VCaP (cell line): ENCODE measurements around the gene CBLB.

Source experiments
- H3K27ac ChIP-seq: fragments of 450-650 bp; 2 replicates; pipeline ENCODE4 v1.5.1; 2017
- TF ChIP-seq, protein P1 (sequence below): fragments of 450-650 bp; conservative IDR thresholded peaks from 2 replicates; pipeline ENCODE4 v1.5.1; 2017; ENCODE audit warnings: mild to moderate bottlenecking, moderate library complexity

Gene CBLB

GRCh38 chr3:105807146-105807545, 61.7 kb downstream of the CBLB start:
- H3K27ac ChIP-seq: no peak overlapping the region
- TF ChIP-seq, protein P1, sequence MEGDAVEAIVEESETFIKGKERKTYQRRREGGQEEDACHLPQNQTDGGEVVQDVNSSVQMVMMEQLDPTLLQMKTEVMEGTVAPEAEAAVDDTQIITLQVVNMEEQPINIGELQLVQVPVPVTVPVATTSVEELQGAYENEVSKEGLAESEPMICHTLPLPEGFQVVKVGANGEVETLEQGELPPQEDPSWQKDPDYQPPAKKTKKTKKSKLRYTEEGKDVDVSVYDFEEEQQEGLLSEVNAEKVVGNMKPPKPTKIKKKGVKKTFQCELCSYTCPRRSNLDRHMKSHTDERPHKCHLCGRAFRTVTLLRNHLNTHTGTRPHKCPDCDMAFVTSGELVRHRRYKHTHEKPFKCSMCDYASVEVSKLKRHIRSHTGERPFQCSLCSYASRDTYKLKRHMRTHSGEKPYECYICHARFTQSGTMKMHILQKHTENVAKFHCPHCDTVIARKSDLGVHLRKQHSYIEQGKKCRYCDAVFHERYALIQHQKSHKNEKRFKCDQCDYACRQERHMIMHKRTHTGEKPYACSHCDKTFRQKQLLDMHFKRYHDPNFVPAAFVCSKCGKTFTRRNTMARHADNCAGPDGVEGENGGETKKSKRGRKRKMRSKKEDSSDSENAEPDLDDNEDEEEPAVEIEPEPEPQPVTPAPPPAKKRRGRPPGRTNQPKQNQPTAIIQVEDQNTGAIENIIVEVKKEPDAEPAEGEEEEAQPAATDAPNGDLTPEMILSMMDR: no peak

- TF ChIP-seq, protein P1: no peak
- H3K27ac ChIP-seq: no peak overlapping the region
These were observed 62.5 kb downstream of the CBLB start for GRCh38 chr3:105806359-105806758.

GRCh38 chr3:105805404-105805803, 63.4 kb downstream of the CBLB start:
- H3K27ac ChIP-seq: no peak overlapping the region
- TF ChIP-seq, protein P1: no peak

DNA sequence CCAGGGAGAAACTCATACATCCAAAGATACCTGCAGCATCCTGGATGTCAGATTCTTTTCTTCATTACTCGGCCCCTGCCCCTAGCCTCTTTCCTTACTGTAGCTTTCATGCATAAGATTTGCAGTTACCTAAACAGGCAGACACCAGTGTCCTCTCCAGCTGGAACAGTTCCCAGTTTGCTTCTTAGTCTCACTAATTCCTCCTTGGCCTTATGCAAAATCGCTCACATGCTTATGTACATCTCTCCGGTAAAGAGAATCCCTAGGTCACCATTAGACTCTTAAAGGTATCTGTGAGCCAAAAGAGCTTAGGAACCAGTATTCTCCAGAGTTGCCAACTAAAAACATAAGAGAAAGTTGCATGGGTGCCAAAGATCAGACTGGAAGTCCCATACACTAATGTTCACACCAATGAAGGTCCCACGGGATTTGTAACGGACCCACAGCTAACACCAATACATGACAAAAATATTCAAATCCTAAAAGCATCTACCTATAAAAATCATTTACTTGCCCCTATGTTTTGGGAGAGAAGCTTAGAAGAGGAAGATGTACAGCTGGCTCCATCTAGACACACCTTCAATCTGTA, 66.6 kb downstream of the CBLB start:
- H3K27ac ChIP-seq: no peak overlapping the region
- TF ChIP-seq, protein P1: no peak

DNA sequence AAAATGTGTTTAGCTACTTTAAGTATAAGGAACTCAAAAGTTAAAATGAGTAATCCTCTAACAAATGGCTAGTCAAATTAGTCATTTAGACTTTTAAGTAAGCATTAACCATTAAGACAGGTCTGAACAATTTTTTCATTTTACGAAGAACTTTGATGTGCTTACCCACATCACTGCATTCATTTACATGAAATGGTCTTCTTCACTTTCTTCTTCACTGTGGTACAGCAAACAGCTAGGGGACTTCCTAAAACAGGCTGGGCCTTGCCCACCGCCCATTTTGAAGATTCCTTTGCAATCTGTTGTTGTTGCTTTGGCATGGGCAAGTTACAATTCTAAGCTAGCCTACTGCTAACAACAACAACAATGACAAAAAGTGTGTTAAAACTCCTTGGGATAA, 67.4 kb downstream of the CBLB start:
- TF ChIP-seq, protein P1: no peak
- no peak overlapping the region for H3K27ac ChIP-seq

- no peak overlapping the region for H3K27ac ChIP-seq
- TF ChIP-seq, protein P1: no peak
These were observed 68.5 kb downstream of the CBLB start for GRCh38 chr3:105800320-105800719.

DNA sequence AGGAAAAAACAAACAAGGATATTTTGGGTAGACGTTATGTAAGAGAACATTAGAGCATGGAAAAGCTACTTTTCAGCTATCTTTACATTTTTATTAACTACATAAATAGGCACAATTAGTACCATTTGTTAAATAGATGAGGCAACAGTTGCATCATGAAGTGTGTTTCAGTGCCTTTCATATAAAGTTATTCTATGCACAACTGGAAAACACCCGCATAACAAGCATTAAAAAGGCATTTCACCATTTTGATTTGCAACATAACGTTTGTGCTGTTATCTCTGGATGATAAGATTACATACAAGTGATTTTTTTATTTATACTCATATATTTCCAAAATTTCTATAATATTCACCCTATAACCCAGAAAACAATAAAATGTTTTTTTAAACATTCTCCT, 69.5 kb downstream of the CBLB start:
- no peak overlapping the region for H3K27ac ChIP-seq
- TF ChIP-seq, protein P1: no peak
